ENCODE measurements around the gene CFAP100. TPM values are rescaled to one million over a fixed set of nuclear protein-coding genes. Genes with fewer than 3 reads are reported as not detected.

Gene CFAP100
- total RNA-seq, 4 donors from 2014 or later = 0.98 to 2.8 TPM; not detected in 2

DNA sequence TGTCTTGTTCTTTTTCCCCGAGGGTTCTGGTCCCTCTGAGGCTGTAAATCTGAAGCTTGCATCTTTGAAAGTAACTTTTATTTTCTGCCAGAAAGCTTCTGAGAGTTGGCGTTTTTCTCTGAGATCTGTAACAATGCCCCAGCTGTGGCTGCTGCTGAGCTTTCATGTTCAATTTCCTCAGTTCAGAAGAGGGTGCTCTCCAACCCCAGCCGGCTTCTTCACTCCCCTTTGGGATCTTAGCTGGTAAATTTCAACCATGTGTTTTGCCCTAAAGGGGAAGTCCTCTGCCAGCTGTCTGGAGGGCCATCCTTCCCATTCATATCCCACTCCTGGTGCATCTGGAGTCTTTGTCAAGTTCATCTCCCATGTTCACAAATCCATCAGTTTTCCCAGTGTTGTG is 18.3 kb upstream of the CFAP100 start:
- TF ChIP-seq, protein P1, sequence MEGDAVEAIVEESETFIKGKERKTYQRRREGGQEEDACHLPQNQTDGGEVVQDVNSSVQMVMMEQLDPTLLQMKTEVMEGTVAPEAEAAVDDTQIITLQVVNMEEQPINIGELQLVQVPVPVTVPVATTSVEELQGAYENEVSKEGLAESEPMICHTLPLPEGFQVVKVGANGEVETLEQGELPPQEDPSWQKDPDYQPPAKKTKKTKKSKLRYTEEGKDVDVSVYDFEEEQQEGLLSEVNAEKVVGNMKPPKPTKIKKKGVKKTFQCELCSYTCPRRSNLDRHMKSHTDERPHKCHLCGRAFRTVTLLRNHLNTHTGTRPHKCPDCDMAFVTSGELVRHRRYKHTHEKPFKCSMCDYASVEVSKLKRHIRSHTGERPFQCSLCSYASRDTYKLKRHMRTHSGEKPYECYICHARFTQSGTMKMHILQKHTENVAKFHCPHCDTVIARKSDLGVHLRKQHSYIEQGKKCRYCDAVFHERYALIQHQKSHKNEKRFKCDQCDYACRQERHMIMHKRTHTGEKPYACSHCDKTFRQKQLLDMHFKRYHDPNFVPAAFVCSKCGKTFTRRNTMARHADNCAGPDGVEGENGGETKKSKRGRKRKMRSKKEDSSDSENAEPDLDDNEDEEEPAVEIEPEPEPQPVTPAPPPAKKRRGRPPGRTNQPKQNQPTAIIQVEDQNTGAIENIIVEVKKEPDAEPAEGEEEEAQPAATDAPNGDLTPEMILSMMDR (IDR thresholded peaks at IDR 0.05) = no peak
- H3K36me3 ChIP-seq = no peaks in the 10 kb centered on the region
- intact Hi-C loops (cut with DNase I; ENCODE audit: low total_unique reads) = no loop called here
- peaks cover 0 to 3% of the 10 kb centered on the region in 2 donors for H3K4me1 ChIP-seq
- no peaks in the 10 kb centered on the region for H3K27me3 ChIP-seq
- H3K4me3 ChIP-seq = no peak overlapping the region
- H3K9me3 ChIP-seq = no peaks in the 10 kb centered on the region
- H3K27ac ChIP-seq = peak overlapping the region in 1 of 2 donors; percentile 9
- DNase-seq = no peak

DNA sequence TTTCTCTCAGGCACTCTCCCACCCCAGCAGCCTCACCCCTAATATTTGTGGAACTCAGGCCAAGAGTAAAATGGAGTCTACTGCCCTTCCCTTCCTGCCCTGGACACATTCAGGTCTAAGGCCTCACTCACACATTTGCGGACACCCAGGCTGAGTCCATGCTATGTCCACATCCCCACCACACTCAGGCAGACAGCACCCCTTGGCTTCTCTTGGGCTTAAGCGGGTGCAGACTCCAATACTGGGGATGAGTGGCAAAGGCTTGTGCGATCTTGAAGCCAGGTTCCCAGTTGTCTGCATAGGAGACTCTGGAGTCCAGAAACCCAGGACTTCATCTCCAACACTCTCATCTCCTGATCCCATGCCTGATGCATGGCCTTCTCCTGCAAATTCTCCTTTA is 17.5 kb upstream of the CFAP100 start:
- DNase-seq = no peak
- intact Hi-C loops (cut with DNase I; ENCODE audit: low total_unique reads) = no loop called here
- no peaks in the 10 kb centered on the region for H3K9me3 ChIP-seq
- H3K4me3 ChIP-seq = no peak overlapping the region
- H3K4me1 ChIP-seq = peaks cover 0 to 3% of the 10 kb centered on the region in 2 donors
- H3K36me3 ChIP-seq = no peaks in the 10 kb centered on the region
- no peak overlapping the region for H3K27ac ChIP-seq
- H3K27me3 ChIP-seq = no peaks in the 10 kb centered on the region
- no peak for TF ChIP-seq POLR2A (IDR thresholded peaks at IDR 0.05)
- TF ChIP-seq, protein P1 (IDR thresholded peaks at IDR 0.05) = no peak

DNA sequence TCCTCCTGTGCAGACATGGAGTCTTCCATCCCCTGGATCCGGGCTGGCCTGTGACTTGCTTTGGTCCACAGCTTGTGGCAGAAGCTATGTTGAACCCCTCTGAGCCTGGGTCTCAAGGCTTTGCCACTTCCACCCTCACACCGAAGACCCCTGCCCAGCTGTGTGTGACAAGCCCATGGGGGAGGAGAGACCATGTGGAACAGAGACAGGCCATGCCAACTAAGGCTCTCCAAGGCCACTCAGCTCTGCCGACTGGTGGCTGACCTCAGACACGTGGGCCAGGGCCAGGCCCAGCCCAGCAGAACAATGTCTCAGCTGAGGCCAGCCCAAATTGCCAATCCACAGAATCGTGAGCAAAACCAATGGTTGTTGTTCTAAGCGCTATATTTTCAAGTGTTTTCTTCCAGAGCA is 16.4 kb upstream of the CFAP100 start:
- H3K27ac ChIP-seq = no peak overlapping the region
- TF ChIP-seq POLR2A (IDR thresholded peaks at IDR 0.05) = no peak
- TF ChIP-seq, protein P1 (IDR thresholded peaks at IDR 0.05) = no peak
- no peaks in the 10 kb centered on the region for H3K36me3 ChIP-seq
- intact Hi-C loops (cut with DNase I; ENCODE audit: low total_unique reads) = no loop called here
- H3K4me3 ChIP-seq = no peak overlapping the region
- no peak for DNase-seq
- no peaks in the 10 kb centered on the region for H3K9me3 ChIP-seq
- H3K27me3 ChIP-seq = no peaks in the 10 kb centered on the region
- H3K4me1 ChIP-seq = peaks cover 0 to 3% of the 10 kb centered on the region in 2 donors

DNA sequence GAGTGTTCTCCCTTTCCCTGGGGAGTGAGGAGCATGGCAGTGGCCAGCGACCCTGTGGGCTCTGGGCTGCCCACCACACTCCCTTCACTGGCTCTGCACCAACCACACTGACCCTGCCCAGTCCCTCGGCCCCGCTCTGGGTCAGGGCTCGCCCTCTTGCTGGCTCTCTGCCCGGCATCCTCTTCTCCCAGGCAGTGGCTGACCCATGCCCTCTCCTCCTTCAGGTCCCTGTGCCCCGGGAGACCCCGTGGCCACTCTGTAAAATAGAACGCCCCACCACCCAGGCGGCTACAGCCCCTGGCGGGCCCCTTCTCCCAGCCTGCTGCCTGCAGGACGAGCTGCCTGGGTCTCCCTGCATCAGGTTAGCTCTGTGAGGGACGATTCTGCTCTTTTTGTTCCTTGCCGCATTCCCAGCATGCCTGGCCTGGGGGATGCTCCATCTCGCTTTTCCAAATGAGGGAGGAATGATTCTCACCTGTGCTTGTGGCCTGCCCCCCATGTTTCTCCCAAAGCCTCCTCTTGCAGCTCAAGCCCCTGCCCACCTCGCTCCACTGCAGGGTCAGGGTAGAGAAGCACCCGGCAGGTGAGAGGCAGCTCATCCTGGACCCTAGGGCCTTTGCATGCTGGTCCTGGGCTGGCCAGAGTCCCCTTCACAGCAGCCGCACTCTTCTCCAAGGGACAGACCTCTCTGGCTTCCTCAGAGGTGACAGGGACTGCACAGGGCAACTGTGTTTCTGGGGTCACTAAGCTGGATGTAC is 14.5 kb upstream of the CFAP100 start:
- intact Hi-C loops (cut with DNase I; ENCODE audit: low total_unique reads) = no loop called here
- H3K4me1 ChIP-seq = peaks cover 0 to 3% of the 10 kb centered on the region in 2 donors
- H3K27me3 ChIP-seq = no peaks in the 10 kb centered on the region
- no peaks in the 10 kb centered on the region for H3K36me3 ChIP-seq
- no peak overlapping the region for H3K27ac ChIP-seq
- DNase-seq = no peak
- no peak overlapping the region for H3K4me3 ChIP-seq
- no peaks in the 10 kb centered on the region for H3K9me3 ChIP-seq
- TF ChIP-seq, protein P1 (IDR thresholded peaks at IDR 0.05) = no peak
- TF ChIP-seq POLR2A (IDR thresholded peaks at IDR 0.05) = no peak

DNA sequence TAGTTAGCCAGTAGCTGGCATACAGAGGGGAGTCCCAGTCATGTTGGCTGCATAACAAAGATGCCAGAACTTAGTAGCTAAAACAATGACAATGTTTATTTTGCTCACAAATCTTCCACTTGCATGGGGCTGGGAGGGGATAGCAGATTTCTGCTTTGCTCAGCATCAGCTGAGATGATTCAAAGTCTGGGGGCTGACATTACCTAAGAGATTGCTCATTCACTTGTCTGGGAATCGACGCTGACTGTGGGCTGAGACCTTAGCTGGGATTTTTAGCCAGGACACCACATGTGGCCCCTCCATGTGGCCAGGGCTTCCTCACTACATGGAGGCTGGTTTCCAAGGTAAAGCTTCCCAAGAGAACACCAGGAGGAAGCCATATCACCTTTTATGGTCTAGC is 12.7 kb upstream of the CFAP100 start:
- intact Hi-C loops (cut with DNase I; ENCODE audit: low total_unique reads) = no loop called here
- H3K36me3 ChIP-seq = no peaks in the 10 kb centered on the region
- DNase-seq = no peak

More for the DNA sequence above, 12.7 kb upstream of the CFAP100 start:
- Histone ChIP-seq H3K27me3 (no peaks in the 10 kb centered on the region), H3K9me3 (no peaks in the 10 kb centered on the region), H3K4me1 (no peaks in the 10 kb centered on the region), H3K27ac (no peak overlapping the region), H3K4me3 (no peak overlapping the region)
- TF ChIP-seq POLR2A (IDR thresholded peaks at IDR 0.05) = no peak
- TF ChIP-seq, protein P1 (IDR thresholded peaks at IDR 0.05) = no peak
